ENCODE data around the gene DAAM2. TPM values are rescaled to one million over a fixed set of nuclear protein-coding genes. Genes with fewer than 3 reads are reported as not detected.

The DAAM2 gene
- polyA plus RNA-seq, 2 of the 4 experiments (the other 2 are of a cell fraction) = not detected

GRCh38 chr6:39948199-39948791, 156.1 kb downstream of the DAAM2 start (continued):
- TF ChIP-seq HMGXB4 (CRISPR knock-in tag; IDR thresholded peaks at IDR 0.05; ENCODE audit: borderline replicate concordance) = no peak

GRCh38 chr6:39950125-39950720, 158.0 kb downstream of the DAAM2 start:
- H3K27ac ChIP-seq = no peak overlapping the region
- ChIA-PET CTCF (interaction anchor here (1.4 kb wide), 1 partner anchor 11 kb away, joined by 4 read pairs; no protein-coding TSS in a partner anchor), POLR2A (no interaction called here)
- no peak for TF ChIP-seq KDM1A (IDR thresholded peaks at IDR 0.05; ENCODE audit: low read depth)
- no peak for TF ChIP-seq ZC3H11A (IDR thresholded peaks at IDR 0.05)
- no peak for TF ChIP-seq RFX5 (IDR thresholded peaks at IDR 0.05)
- no peak for TF ChIP-seq POLR2A (IDR thresholded peaks at IDR 0.05; ENCODE audit: low read length)
- TF ChIP-seq HEYL (CRISPR knock-in tag; IDR thresholded peaks at IDR 0.05) = no peak
- no peak for TF ChIP-seq NFE2L2 (conservative IDR thresholded peaks at IDR 0.05; ENCODE audit: low read length)
- TF ChIP-seq GATA3 (IDR thresholded peaks at IDR 0.05; ENCODE audit: borderline replicate concordance) = no peak
- no peak for TF ChIP-seq FOXS1 (CRISPR knock-in tag; IDR thresholded peaks at IDR 0.05)
- no peak for TF ChIP-seq HOXA7 (CRISPR knock-in tag; IDR thresholded peaks at IDR 0.05)
- TF ChIP-seq ZFP36 (IDR thresholded peaks at IDR 0.05; ENCODE audit: borderline replicate concordance, partially characterized antibody) = no peak
- TF ChIP-seq USF2 (IDR thresholded peaks at IDR 0.05) = no peak
- TF ChIP-seq RARB (CRISPR knock-in tag; IDR thresholded peaks at IDR 0.05) = no peak
- TF ChIP-seq NR3C1 (IDR thresholded peaks at IDR 0.05) = no peak
- TF ChIP-seq SREBF2 (IDR thresholded peaks at IDR 0.05) = no peak
- no peak for TF ChIP-seq CBX8 (IDR thresholded peaks at IDR 0.05)
- no peak for TF ChIP-seq RAD21 (conservative IDR thresholded peaks at IDR 0.05 in 1 of 2, IDR thresholded peaks at IDR 0.05 in 1 of 2)
- no peak for TF ChIP-seq HOXB13 (CRISPR knock-in tag; IDR thresholded peaks at IDR 0.05; ENCODE audit: low read depth)
- no peak for TF ChIP-seq CEBPB (IDR thresholded peaks at IDR 0.05)
- no peak for TF ChIP-seq E2F6 (IDR thresholded peaks at IDR 0.05; ENCODE audit: borderline replicate concordance, low read depth)
- no peak for TF ChIP-seq EP300 (IDR thresholded peaks at IDR 0.05)
- no peaks in the 10 kb centered on the region for H3K4me1 ChIP-seq
- DNase-seq (ENCODE audit: low read depth in 1 of 2, low spot score in 1 of 2) (no peak), ATAC-seq (no peak), FAIRE-seq (no peak)
- H3K4me3 ChIP-seq = no peak overlapping the region
- H3K4me2 ChIP-seq = no peak overlapping the region
- no peaks in the 10 kb centered on the region for H3K9me3 ChIP-seq

- Histone ChIP-seq H3K4me1 (no peaks in the 10 kb centered on the region), H3K4me3 (no peak overlapping the region), H3K9me3 (no peaks in the 10 kb centered on the region), H3K27ac (no peak overlapping the region), H3K4me2 (no peak overlapping the region)
- ChIA-PET POLR2A (no interaction called here), CTCF (no interaction called here)
- no peak for FAIRE-seq
- ATAC-seq = no peak
- WGBS (ENCODE audit: missing lambda C conversion rate) = under 1% methylated on average over 5 of the region's 5 CpGs
- DNase-seq (ENCODE audit: low read depth in 1 of 2, low spot score in 1 of 2) = no peak
- no peak for TF ChIP-seq RAD21 (conservative IDR thresholded peaks at IDR 0.05 in 1 of 2, IDR thresholded peaks at IDR 0.05 in 1 of 2)
- no peak for TF ChIP-seq REST (IDR thresholded peaks at IDR 0.05)
- TF ChIP-seq SMC3 (IDR thresholded peaks at IDR 0.05) = no peak
- no peak for TF ChIP-seq GATA3 (IDR thresholded peaks at IDR 0.05; ENCODE audit: borderline replicate concordance)
- no peak for TF ChIP-seq POLR2AphosphoS2 (conservative IDR thresholded peaks at IDR 0.05; ENCODE audit: low read length)
- TF ChIP-seq BHLHE40 (IDR thresholded peaks at IDR 0.05; ENCODE audit: low read depth, low read length) = no peak
- no peak for TF ChIP-seq CBX8 (IDR thresholded peaks at IDR 0.05)
- no peak for TF ChIP-seq EP300 (IDR thresholded peaks at IDR 0.05)
- TF ChIP-seq ZSCAN20 (CRISPR knock-in tag; IDR thresholded peaks at IDR 0.05) = no peak
- no peak for TF ChIP-seq CHD2 (IDR thresholded peaks at IDR 0.05; ENCODE audit: low read length, partially characterized antibody)
- no peak for TF ChIP-seq HOXB5 (CRISPR knock-in tag; IDR thresholded peaks at IDR 0.05)
- TF ChIP-seq FOSB (CRISPR knock-in tag; IDR thresholded peaks at IDR 0.05) = no peak
- no peak for TF ChIP-seq CHD4 (IDR thresholded peaks at IDR 0.05; ENCODE audit: borderline replicate concordance)
- no peak for TF ChIP-seq FOSL2 (IDR thresholded peaks at IDR 0.05)
- TF ChIP-seq FOSL2 (CRISPR knock-in tag; IDR thresholded peaks at IDR 0.05) = no peak
Measured at GRCh38 chr6:39951191-39951590, 159.0 kb downstream of the DAAM2 start.
